Endodermal cell (in vitro differentiated cells): ENCODE results near the gene CAMTA1. TPM values are rescaled to one million over a fixed set of nuclear protein-coding genes. Genes with fewer than 3 reads are reported as not detected.

Source experiments
- DNase-seq: peaks from one replicate; pipeline ENCODE4 v3.0.0-alpha.2; 2017
- H3K27ac ChIP-seq: 2 replicates; pipeline ENCODE4 v1.5.1; 2013; ENCODE audit warnings: mild to moderate bottlenecking, low read depth, low read length, moderate library complexity
- H3K27me3 ChIP-seq: 2 replicates; pipeline ENCODE4 v1.6.1; 2013; ENCODE audit warnings: mild to moderate bottlenecking, low read length, moderate library complexity; ENCODE audit not compliant: insufficient read depth, control insufficient read depth, poor library complexity, severe bottlenecking
- H3K36me3 ChIP-seq: 2 replicates; pipeline ENCODE4 v1.7.0; 2013; ENCODE audit warnings: mild to moderate bottlenecking, low read length, moderate library complexity; ENCODE audit not compliant: control insufficient read depth, insufficient read depth
- H3K4me1 ChIP-seq: one replicate; pipeline ENCODE4 v1.7.0; 2013; ENCODE audit warnings: low read length; ENCODE audit not compliant: control insufficient read depth, insufficient read depth
- H3K4me3 ChIP-seq: 2 replicates; pipeline ENCODE4 v1.5.1; 2013; ENCODE audit warnings: mild to moderate bottlenecking, low read length, moderate library complexity
- H3K9ac ChIP-seq: 2 replicates; pipeline ENCODE4 v1.6.1; 2013; ENCODE audit warnings: mild to moderate bottlenecking, low read length, moderate library complexity; ENCODE audit not compliant: poor library complexity, severe bottlenecking; ENCODE audit errors: extremely low read depth
- H3K9me3 ChIP-seq: 2 replicates; pipeline ENCODE4 v1.6.1; 2013; ENCODE audit warnings: mild to moderate bottlenecking, low read length, moderate library complexity; ENCODE audit not compliant: control insufficient read depth
- H3K27ac Mint-ChIP-seq: 2 replicates; pipeline ENCODE4 v1.8.0; 2020; ENCODE audit warnings: mixed read lengths
- H3K27me3 Mint-ChIP-seq: 2 replicates; pipeline ENCODE4 v1.8.0; 2021; ENCODE audit warnings: mild to moderate bottlenecking, mixed read lengths; ENCODE audit not compliant: insufficient read depth
- H3K36me3 Mint-ChIP-seq: 2 replicates; pipeline ENCODE4 v1.8.0; 2020; ENCODE audit warnings: low read depth, mixed read lengths
- H3K4me1 Mint-ChIP-seq: 2 replicates; pipeline ENCODE4 v1.8.0; 2020; ENCODE audit warnings: mixed read lengths
- H3K4me3 Mint-ChIP-seq: 2 replicates; pipeline ENCODE4 v1.8.0; 2020; ENCODE audit warnings: mild to moderate bottlenecking, moderate library complexity, mixed read lengths
- H3K9me3 Mint-ChIP-seq: 2 replicates; pipeline ENCODE4 v1.8.0; 2020; ENCODE audit warnings: mild to moderate bottlenecking, mixed read lengths
- WGBS, 2 experiments: methylation state at CpG; one replicate each; pipeline versions ENCODE4 v1.1.5 to v1.1.7; 2013; ENCODE audit warnings: missing lambda C conversion rate in 2 of 2, mixed read lengths in 1 of 2; ENCODE audit not compliant: insufficient coverage in 1 of 2, insufficient read length in 1 of 2; 5-methylcytosine and 5-hydroxymethylcytosine counted together
- total RNA-seq, 2 donors: library from RNA; stranded (reverse); fragmentation: NEBNext Ultra II Directional in 1 of 2; extraction: Animal tissue kit (Norgen Biotek cat#: 25700) in 1 of 2; gene quantifications; 2 replicates in 1 of 2; 3 replicates in 1 of 2; pipeline ENCODE4 v1.2.1, GENCODE V29; 2021
- TF ChIP-seq, protein P1 (sequence below): fragments of 200-600 bp; sonication (generic); conservative IDR thresholded peaks from 2 replicates; pipeline ENCODE4 v1.5.0; 2021; ENCODE audit warnings: antibody characterized with exemption, mild to moderate bottlenecking

CAMTA1 gene
- total RNA-seq, 2 donors from 2014 or later = 123 to 137 TPM

- Mint-ChIP-seq H3K4me1 (peaks cover 2% of the 10 kb centered on the region), H3K27ac (no peak overlapping the region), H3K27me3 (peaks cover 18% of the 10 kb centered on the region), H3K4me3 (no peak overlapping the region), H3K9me3 (no peaks in the 10 kb centered on the region), H3K36me3 (no peaks in the 10 kb centered on the region)
- Histone ChIP-seq H3K27ac (no peak overlapping the region), H3K4me1 (no peaks in the 10 kb centered on the region), H3K27me3 (peaks cover 38% of the 10 kb centered on the region), H3K9ac (no peak overlapping the region), H3K36me3 (no peaks in the 10 kb centered on the region), H3K4me3 (no peak overlapping the region), H3K9me3 (no peaks in the 10 kb centered on the region)
- WGBS, 2 experiments = 89 to 94% methylated on average over 10 of the region's 10 CpGs
- TF ChIP-seq, protein P1, sequence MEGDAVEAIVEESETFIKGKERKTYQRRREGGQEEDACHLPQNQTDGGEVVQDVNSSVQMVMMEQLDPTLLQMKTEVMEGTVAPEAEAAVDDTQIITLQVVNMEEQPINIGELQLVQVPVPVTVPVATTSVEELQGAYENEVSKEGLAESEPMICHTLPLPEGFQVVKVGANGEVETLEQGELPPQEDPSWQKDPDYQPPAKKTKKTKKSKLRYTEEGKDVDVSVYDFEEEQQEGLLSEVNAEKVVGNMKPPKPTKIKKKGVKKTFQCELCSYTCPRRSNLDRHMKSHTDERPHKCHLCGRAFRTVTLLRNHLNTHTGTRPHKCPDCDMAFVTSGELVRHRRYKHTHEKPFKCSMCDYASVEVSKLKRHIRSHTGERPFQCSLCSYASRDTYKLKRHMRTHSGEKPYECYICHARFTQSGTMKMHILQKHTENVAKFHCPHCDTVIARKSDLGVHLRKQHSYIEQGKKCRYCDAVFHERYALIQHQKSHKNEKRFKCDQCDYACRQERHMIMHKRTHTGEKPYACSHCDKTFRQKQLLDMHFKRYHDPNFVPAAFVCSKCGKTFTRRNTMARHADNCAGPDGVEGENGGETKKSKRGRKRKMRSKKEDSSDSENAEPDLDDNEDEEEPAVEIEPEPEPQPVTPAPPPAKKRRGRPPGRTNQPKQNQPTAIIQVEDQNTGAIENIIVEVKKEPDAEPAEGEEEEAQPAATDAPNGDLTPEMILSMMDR = no peak
- DNase-seq = no peak
Measured at GRCh38 chr1:7094509-7094908, 309.3 kb downstream of the CAMTA1 start.

- no peaks in the 10 kb centered on the region for H3K4me1 Mint-ChIP-seq
- no peak overlapping the region for H3K4me3 Mint-ChIP-seq
- no peak for DNase-seq
- H3K27me3 Mint-ChIP-seq = peaks cover 24% of the 10 kb centered on the region
- peaks cover 48% of the 10 kb centered on the region for H3K27me3 ChIP-seq
- no peak overlapping the region for H3K9ac ChIP-seq
- no peaks in the 10 kb centered on the region for H3K4me1 ChIP-seq
- no peaks in the 10 kb centered on the region for H3K36me3 Mint-ChIP-seq
- TF ChIP-seq, protein P1 = no peak
- H3K27ac ChIP-seq = no peak overlapping the region
- WGBS, 2 experiments = 85 to 89% methylated on average over 7 to 12 of the region's 12 CpGs
- H3K27ac Mint-ChIP-seq = no peak overlapping the region
- no peak overlapping the region for H3K4me3 ChIP-seq
- no peaks in the 10 kb centered on the region for H3K9me3 Mint-ChIP-seq
- no peaks in the 10 kb centered on the region for H3K9me3 ChIP-seq
- no peaks in the 10 kb centered on the region for H3K36me3 ChIP-seq
Measured at GRCh38 chr1:7095343-7095964, 310.2 kb downstream of the CAMTA1 start.

GRCh38 chr1:7097938-7098592 is 312.8 kb downstream of the CAMTA1 start:
- Histone ChIP-seq H3K4me1 (no peaks in the 10 kb centered on the region), H3K4me3 (no peak overlapping the region), H3K36me3 (no peaks in the 10 kb centered on the region), H3K9ac (no peak overlapping the region), H3K27ac (no peak overlapping the region), H3K9me3 (no peaks in the 10 kb centered on the region), H3K27me3 (peaks cover 61% of the 10 kb centered on the region)
- H3K9me3 Mint-ChIP-seq = no peaks in the 10 kb centered on the region
- 93 to 95% methylated on average over 12 to 21 of the region's 21 CpGs for WGBS, 2 experiments
- no peak for DNase-seq
- H3K4me1 Mint-ChIP-seq = no peaks in the 10 kb centered on the region
- peaks cover 29% of the 10 kb centered on the region for H3K27me3 Mint-ChIP-seq
- H3K4me3 Mint-ChIP-seq = no peak overlapping the region
- H3K27ac Mint-ChIP-seq = no peak overlapping the region
- H3K36me3 Mint-ChIP-seq = no peaks in the 10 kb centered on the region
- TF ChIP-seq, protein P1 = no peak
